ENCODE data around the gene RNF17.

Gene RNF17

GRCh38 chr13:24763596-24764275 is at the start of gene RNF17:
Gene RNF17, plus strand, starts transcription at chr13:24764169. Its CDS starts 35 bp downstream, at chr13:24764204.
- intact Hi-C loops (cut with DNase I; ENCODE audit: low total_unique reads): no loop called here
- Histone ChIP-seq H3K9me3 (no peaks in the 10 kb centered on the region), H3K27me3 (no peaks in the 10 kb centered on the region), H3K36me3 (no peaks in the 10 kb centered on the region), H3K27ac (no peak within 1 kb of the TSS), H3K4me3 (no peak within 1 kb of the TSS), H3K4me1 (no peaks in the 10 kb centered on the region)
- no peak for DNase-seq
- TF ChIP-seq CTCF (IDR thresholded peaks at IDR 0.05): no peak

DNA sequence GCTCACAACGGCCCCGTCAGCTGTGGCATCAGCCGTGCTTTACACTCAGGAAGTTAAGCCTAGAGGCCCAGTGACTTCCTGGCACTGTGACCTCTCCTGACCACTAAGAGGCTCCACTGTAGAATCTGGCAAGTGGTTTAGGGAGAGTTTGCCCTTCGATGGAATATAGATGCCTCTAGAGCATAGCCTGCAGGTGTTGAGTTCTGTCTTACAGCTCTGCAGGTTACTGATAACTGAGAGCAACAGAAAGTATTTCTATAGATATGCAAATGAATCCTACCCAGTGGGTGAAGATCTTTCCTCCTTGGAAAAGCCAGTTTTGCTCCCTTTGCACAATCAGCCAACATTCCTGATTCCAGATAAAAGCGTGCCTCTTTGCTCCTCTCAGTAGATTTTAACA is 48.0 kb upstream of the RNF17 start:
- Histone ChIP-seq H3K27ac (no peak overlapping the region), H3K4me1 (peaks cover 0 to 17% (median 9%) of the 10 kb centered on the region in 4 donors), H3K27me3 (peaks cover 0 to 3% of the 10 kb centered on the region in 2 donors), H3K9me3 (no peaks in the 10 kb centered on the region), H3K4me3 (no peak overlapping the region), H3K36me3 (no peaks in the 10 kb centered on the region)
- TF ChIP-seq CTCF (IDR thresholded peaks at IDR 0.05): no peak
- intact Hi-C loops (cut with DNase I; ENCODE audit: low total_unique reads): no loop called here
- no peak for DNase-seq

DNA sequence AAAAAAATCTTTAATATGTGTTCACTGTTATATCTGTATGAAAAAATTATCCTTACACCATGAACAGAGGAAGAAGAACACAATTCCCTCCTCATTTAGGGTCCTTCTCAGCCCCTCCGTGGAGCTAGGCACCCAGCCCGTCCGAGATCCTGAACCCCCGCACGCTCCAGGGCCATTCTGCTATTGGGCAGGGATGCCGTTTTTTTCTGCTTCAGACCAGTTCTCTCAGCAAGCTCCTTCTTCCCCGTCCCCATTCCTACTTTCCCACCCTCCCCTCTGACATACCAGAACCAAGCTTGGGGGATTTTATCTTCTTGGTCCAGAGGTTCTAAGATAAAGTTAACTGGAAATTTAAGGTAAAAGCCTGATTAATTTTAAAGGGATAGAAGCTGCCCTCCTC is 47.5 kb upstream of the RNF17 start:
- no peaks in the 10 kb centered on the region for H3K36me3 ChIP-seq
- intact Hi-C loops (cut with DNase I; ENCODE audit: low total_unique reads): no loop called here
- H3K4me3 ChIP-seq: no peak overlapping the region
- H3K9me3 ChIP-seq: no peaks in the 10 kb centered on the region
- H3K27me3 ChIP-seq: peaks cover 0 to 3% of the 10 kb centered on the region in 2 donors
- no peak for TF ChIP-seq CTCF (IDR thresholded peaks at IDR 0.05)
- no peak overlapping the region for H3K27ac ChIP-seq
- peaks cover 0 to 17% (median 9%) of the 10 kb centered on the region in 4 donors for H3K4me1 ChIP-seq
- no peak for DNase-seq

DNA sequence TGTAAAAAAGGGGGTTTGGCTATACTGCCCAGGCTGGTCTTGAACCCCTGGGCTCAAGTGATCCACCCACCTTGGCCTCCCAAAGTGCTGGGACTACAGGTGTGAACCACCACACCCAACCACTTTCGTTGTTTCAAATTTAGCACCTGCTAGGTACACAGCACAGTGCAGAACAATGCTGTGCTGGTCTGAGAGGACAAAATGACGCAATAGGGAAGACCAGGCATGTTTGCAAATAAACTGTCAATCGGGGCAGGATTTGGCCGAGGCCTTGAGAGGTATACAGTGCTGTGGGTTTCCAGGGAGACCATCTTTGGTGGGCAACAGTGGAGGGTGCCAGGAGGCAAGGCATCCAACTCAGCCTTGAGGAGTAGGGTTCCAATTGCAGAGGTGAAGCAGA is 46.8 kb upstream of the RNF17 start:
- H3K27ac ChIP-seq: no peak overlapping the region
- H3K4me3 ChIP-seq: no peak overlapping the region
- no peaks in the 10 kb centered on the region for H3K9me3 ChIP-seq
- H3K4me1 ChIP-seq: peaks cover 0 to 13% (median 9%) of the 10 kb centered on the region in 4 donors
- H3K36me3 ChIP-seq: no peaks in the 10 kb centered on the region
- no peak for DNase-seq
- peaks cover 0 to 3% of the 10 kb centered on the region in 2 donors for H3K27me3 ChIP-seq
- no peak for TF ChIP-seq CTCF (IDR thresholded peaks at IDR 0.05)
- intact Hi-C loops (cut with DNase I; ENCODE audit: low total_unique reads): no loop called here

- Histone ChIP-seq H3K4me3 (no peak overlapping the region), H3K36me3 (no peaks in the 10 kb centered on the region), H3K27me3 (peaks cover 0 to 3% of the 10 kb centered on the region in 2 donors), H3K4me1 (peaks cover 0 to 1% (median 0%) of the 10 kb centered on the region in 4 donors), H3K27ac (no peak overlapping the region), H3K9me3 (no peaks in the 10 kb centered on the region)
- no peak for DNase-seq
- no peak for TF ChIP-seq CTCF (IDR thresholded peaks at IDR 0.05)
- intact Hi-C loops (cut with DNase I; ENCODE audit: low total_unique reads): no loop called here
These were observed 45.6 kb upstream of the RNF17 start for GRCh38 chr13:24718192-24718965.
